Thyroid gland (tissue), 4 donors: ENCODE results near the gene ARL8A.

Experiments used
- POLR2A ChIP-seq, 2 donors: fragments of 450-650 bp; IDR thresholded peaks; one replicate each; pipeline ENCODE4 v1.6.1; 2017; ENCODE audit warnings: antibody characterized with exemption in 2 of 2, mild to moderate bottlenecking in 2 of 2, moderate library complexity in 1 of 2
- TF ChIP-seq, protein P1 (sequence below), 6 experiments: fragments of 200-600 bp in 3 of 6; fragments of 450-650 bp in 3 of 6; sonication (generic) in 3 of 6; IDR thresholded peaks; one replicate each; pipeline ENCODE4 v1.5.1; 2016 to 2019; ENCODE audit warnings: antibody characterized with exemption in 6 of 6, mild to moderate bottlenecking in 2 of 6, inconsistent platforms in 1 of 6, moderate library complexity in 1 of 6

- TF ChIP-seq, protein P1, sequence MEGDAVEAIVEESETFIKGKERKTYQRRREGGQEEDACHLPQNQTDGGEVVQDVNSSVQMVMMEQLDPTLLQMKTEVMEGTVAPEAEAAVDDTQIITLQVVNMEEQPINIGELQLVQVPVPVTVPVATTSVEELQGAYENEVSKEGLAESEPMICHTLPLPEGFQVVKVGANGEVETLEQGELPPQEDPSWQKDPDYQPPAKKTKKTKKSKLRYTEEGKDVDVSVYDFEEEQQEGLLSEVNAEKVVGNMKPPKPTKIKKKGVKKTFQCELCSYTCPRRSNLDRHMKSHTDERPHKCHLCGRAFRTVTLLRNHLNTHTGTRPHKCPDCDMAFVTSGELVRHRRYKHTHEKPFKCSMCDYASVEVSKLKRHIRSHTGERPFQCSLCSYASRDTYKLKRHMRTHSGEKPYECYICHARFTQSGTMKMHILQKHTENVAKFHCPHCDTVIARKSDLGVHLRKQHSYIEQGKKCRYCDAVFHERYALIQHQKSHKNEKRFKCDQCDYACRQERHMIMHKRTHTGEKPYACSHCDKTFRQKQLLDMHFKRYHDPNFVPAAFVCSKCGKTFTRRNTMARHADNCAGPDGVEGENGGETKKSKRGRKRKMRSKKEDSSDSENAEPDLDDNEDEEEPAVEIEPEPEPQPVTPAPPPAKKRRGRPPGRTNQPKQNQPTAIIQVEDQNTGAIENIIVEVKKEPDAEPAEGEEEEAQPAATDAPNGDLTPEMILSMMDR (IDR thresholded peaks at IDR 0.05), result no peak
- TF ChIP-seq POLR2A (IDR thresholded peaks at IDR 0.05), result no peak
Measured at GRCh38 chr1:202133001-202133400, 11.5 kb downstream of the ARL8A start.
